ENCODE results near the gene CACNA1A. TPM values are rescaled to one million over a fixed set of nuclear protein-coding genes. Genes with fewer than 3 reads are reported as not detected.
"Not testable (repeated sequence)": the region's sequence is repeated elsewhere in the genome, so short reads cannot be mapped to it uniquely, and the experiment has no call there.

Gene CACNA1A
- polyA plus RNA-seq, 3 donors: 2.0 to 2.9 (median 2.1) TPM

- no peak for DNase-seq
Measured at GRCh38 chr19:13428352-13428751, 77.9 kb downstream of the CACNA1A start.

GRCh38 chr19:13427273-13428051 is 78.8 kb downstream of the CACNA1A start:
- no peak for DNase-seq

- not testable (repeated sequence) for DNase-seq
Measured at GRCh38 chr19:13425875-13426274, 80.4 kb downstream of the CACNA1A start.

GRCh38 chr19:13425151-13425550 is 81.1 kb downstream of the CACNA1A start:
- DNase-seq: no peak

GRCh38 chr19:13420780-13421179 is 85.5 kb downstream of the CACNA1A start:
- no peak for DNase-seq

GRCh38 chr19:13417054-13417453 is 89.2 kb downstream of the CACNA1A start:
- DNase-seq: no peak

GRCh38 chr19:13411899-13412298 is 94.4 kb downstream of the CACNA1A start:
- DNase-seq: no peak

- DNase-seq: no peak
Measured at GRCh38 chr19:13410946-13411345, 95.3 kb downstream of the CACNA1A start.

GRCh38 chr19:13408889-13409518 is 97.3 kb downstream of the CACNA1A start:
- DNase-seq: no peak

GRCh38 chr19:13404236-13404635 is 102.0 kb downstream of the CACNA1A start:
- DNase-seq: no peak

GRCh38 chr19:13401388-13401787 is 104.9 kb downstream of the CACNA1A start:
- no peak for DNase-seq

- no peak for DNase-seq
Measured at GRCh38 chr19:13400296-13400695, 106.0 kb downstream of the CACNA1A start.

- no peak for DNase-seq
Measured at GRCh38 chr19:13399746-13400145, 106.5 kb downstream of the CACNA1A start.

- no peak for DNase-seq
Measured at GRCh38 chr19:13398780-13399726, 107.2 kb downstream of the CACNA1A start.

GRCh38 chr19:13398182-13398581 is 108.1 kb downstream of the CACNA1A start:
- no peak for DNase-seq

- no peak for DNase-seq
Measured at GRCh38 chr19:13396250-13397080, 109.8 kb downstream of the CACNA1A start.

- no peak for DNase-seq
Measured at GRCh38 chr19:13382633-13382938, 123.7 kb downstream of the CACNA1A start.

GRCh38 chr19:13381827-13382632 is 124.2 kb downstream of the CACNA1A start:
- no peak for DNase-seq

- no peak for DNase-seq
Measured at GRCh38 chr19:13376537-13376936, 129.7 kb downstream of the CACNA1A start.

- no peak for DNase-seq
Measured at GRCh38 chr19:13373599-13373998, 132.7 kb downstream of the CACNA1A start.

- DNase-seq: no peak
Measured at GRCh38 chr19:13370948-13371347, 135.3 kb downstream of the CACNA1A start.
